ENCODE results near the gene CFAP69. TPM values are rescaled to one million over a fixed set of nuclear protein-coding genes. Genes with fewer than 3 reads are reported as not detected.

CFAP69 gene
- total RNA-seq, 1 donor from 2014 or later: 2.0 TPM

DNA sequence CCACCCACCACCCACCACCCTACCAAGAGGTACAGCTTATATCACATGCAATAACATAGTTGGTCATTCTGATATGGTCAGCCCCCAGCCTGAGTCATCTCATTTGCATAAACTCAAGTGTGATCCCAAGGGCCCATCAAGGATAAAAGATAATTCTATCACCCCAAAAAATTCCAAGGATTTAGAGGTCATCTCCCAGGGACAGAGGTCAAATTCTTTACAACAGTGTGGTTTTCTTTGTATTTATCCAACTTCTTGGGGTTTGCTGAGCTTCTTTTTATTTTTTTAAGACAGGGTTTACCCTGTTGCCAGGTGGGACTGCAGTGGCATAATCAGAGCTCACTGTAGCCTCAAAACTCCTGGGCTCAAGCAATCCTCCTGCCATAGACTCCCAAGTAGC is 92.1 kb downstream of the CFAP69 start:
- Mint-ChIP-seq H3K4me3 (ENCODE audit: unreplicated experiment) (no peak overlapping the region), H3K9me3 (ENCODE audit: unreplicated experiment) (peaks cover 6% of the 10 kb centered on the region), H3K36me3 (ENCODE audit: low read depth, unreplicated experiment) (peaks cover 5% of the 10 kb centered on the region), H3K4me1 (ENCODE audit: low read depth, unreplicated experiment) (peaks cover 10% of the 10 kb centered on the region), H3K27me3 (ENCODE audit: low read depth, unreplicated experiment) (no peaks in the 10 kb centered on the region), H3K27ac (ENCODE audit: unreplicated experiment) (peak overlapping the region; percentile 44)
- Histone ChIP-seq H4K20me1 (ENCODE audit: insufficient read depth, low read length) (no peaks in the 10 kb centered on the region), H3K4me1 (ENCODE audit: insufficient read depth, low read length) (peaks cover 5% of the 10 kb centered on the region), H2AFZ (ENCODE audit: low read depth, low read length) (no peak overlapping the region), H3K36me3 (ENCODE audit: insufficient read depth, low read length) (no peaks in the 10 kb centered on the region), H3K4me3 (ENCODE audit: insufficient read depth, low read depth, low read length) (no peak overlapping the region), H3K9me3 (ENCODE audit: insufficient read depth, low read depth, low read length) (no peaks in the 10 kb centered on the region), H3K9ac (ENCODE audit: low read length) (no peak overlapping the region), H3K4me2 (ENCODE audit: low read length) (no peak overlapping the region), H3K27ac (ENCODE audit: low read depth, low read length) (no peak overlapping the region), H3K79me2 (ENCODE audit: insufficient read depth, low read length) (no peaks in the 10 kb centered on the region), H3K27me3 (ENCODE audit: insufficient read depth, low read length) (peaks cover 11% of the 10 kb centered on the region)
- peak; percentile 50 for DNase-seq (ENCODE audit: low read depth)
- no peak for FAIRE-seq
- TF ChIP-seq EZH2 (IDR thresholded peaks at IDR 0.05; ENCODE audit: insufficient read depth, low read length): no peak
- TF ChIP-seq, protein P1, sequence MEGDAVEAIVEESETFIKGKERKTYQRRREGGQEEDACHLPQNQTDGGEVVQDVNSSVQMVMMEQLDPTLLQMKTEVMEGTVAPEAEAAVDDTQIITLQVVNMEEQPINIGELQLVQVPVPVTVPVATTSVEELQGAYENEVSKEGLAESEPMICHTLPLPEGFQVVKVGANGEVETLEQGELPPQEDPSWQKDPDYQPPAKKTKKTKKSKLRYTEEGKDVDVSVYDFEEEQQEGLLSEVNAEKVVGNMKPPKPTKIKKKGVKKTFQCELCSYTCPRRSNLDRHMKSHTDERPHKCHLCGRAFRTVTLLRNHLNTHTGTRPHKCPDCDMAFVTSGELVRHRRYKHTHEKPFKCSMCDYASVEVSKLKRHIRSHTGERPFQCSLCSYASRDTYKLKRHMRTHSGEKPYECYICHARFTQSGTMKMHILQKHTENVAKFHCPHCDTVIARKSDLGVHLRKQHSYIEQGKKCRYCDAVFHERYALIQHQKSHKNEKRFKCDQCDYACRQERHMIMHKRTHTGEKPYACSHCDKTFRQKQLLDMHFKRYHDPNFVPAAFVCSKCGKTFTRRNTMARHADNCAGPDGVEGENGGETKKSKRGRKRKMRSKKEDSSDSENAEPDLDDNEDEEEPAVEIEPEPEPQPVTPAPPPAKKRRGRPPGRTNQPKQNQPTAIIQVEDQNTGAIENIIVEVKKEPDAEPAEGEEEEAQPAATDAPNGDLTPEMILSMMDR (IDR thresholded peaks at IDR 0.05; ENCODE audit: insufficient read depth, low read depth, low read length): no peak

DNA sequence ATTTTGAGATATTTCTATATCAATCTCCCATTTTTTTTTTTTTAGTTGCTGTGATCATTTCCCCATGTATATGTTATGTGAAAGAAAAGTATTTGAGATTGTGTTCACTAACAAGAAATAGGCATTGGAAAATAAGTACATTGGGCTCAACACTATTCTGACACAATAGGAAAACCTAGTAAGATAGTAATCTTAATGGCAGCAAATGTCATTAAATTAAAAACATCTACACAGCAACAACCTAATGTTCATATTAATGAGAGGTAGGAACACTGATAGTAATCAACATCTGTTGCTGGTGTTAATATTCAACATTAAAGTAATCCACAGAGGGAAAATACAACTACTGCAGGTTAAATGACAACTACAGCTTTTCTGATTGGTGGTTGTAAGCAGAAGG is 100.0 kb downstream of the CFAP69 start:
- no peak overlapping the region for H3K4me3 ChIP-seq (ENCODE audit: insufficient read depth, low read depth, low read length)
- peak overlapping the region; percentile 97 for H2AFZ ChIP-seq (ENCODE audit: low read depth, low read length)
- no peaks in the 10 kb centered on the region for H3K9me3 ChIP-seq (ENCODE audit: insufficient read depth, low read depth, low read length)
- FAIRE-seq (no peak), DNase-seq (ENCODE audit: low read depth) (no peak)
- H3K27me3 ChIP-seq (ENCODE audit: insufficient read depth, low read length): peaks cover 3% of the 10 kb centered on the region
- H3K36me3 ChIP-seq (ENCODE audit: insufficient read depth, low read length): no peaks in the 10 kb centered on the region
- peak overlapping the region; percentile 96 for H3K4me2 ChIP-seq (ENCODE audit: low read length)
- no peaks in the 10 kb centered on the region for H3K27me3 Mint-ChIP-seq (ENCODE audit: low read depth, unreplicated experiment)
- TF ChIP-seq, protein P1 (IDR thresholded peaks at IDR 0.05; ENCODE audit: insufficient read depth, low read depth, low read length): no peak
- no peak for TF ChIP-seq EZH2 (IDR thresholded peaks at IDR 0.05; ENCODE audit: insufficient read depth, low read length)
- no peaks in the 10 kb centered on the region for H3K36me3 Mint-ChIP-seq (ENCODE audit: low read depth, unreplicated experiment)
- peaks cover 35% of the 10 kb centered on the region for H3K79me2 ChIP-seq (ENCODE audit: insufficient read depth, low read length)
- no peaks in the 10 kb centered on the region for H3K4me1 ChIP-seq (ENCODE audit: insufficient read depth, low read length)
- peak overlapping the region; percentile 9 for H3K4me3 Mint-ChIP-seq (ENCODE audit: unreplicated experiment)
- H3K27ac Mint-ChIP-seq (ENCODE audit: unreplicated experiment): no peak overlapping the region
- H3K27ac ChIP-seq (ENCODE audit: low read depth, low read length): no peak overlapping the region
- no peaks in the 10 kb centered on the region for H4K20me1 ChIP-seq (ENCODE audit: insufficient read depth, low read length)
- no peak overlapping the region for H3K9ac ChIP-seq (ENCODE audit: low read length)
- no peaks in the 10 kb centered on the region for H3K9me3 Mint-ChIP-seq (ENCODE audit: unreplicated experiment)
- H3K4me1 Mint-ChIP-seq (ENCODE audit: low read depth, unreplicated experiment): no peaks in the 10 kb centered on the region

DNA sequence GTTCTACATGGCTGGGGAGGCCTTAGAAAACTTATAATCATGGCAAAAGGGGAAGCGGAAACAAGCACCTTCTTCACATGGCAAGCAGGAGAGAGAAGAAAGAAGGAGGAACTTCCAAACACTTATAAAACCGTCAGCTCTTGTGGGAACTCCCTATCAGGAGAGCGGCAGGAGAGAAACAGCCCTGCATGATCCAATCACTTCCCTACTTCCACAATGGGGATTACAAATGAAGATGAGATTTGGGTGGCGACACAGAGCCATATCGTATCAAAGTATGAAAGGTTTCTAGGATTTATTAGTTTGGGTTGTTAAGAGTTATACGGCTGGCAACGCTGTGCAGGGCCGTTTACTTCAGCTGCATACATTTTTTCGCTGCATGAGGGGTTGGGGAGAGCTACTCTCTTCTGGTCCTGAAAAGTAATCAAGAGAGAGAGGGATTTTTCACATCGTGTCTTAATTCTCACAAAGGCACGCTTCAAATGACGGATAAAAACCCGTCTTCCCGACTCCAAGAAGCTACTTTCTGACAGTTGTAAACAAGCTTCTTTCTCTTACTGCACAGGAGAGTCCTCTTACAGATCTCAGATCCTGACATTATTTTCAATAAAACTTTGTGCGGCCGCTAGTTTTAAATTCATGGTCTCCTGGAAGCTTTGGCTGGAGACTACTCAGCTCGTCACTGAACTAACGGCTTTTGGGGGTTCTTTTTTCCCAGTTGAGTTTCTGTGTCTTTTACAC is 100.8 kb downstream of the CFAP69 start:
- Histone ChIP-seq H3K27ac (ENCODE audit: low read depth, low read length) (peak overlapping the region; percentile 92), H3K4me2 (ENCODE audit: low read length) (peak overlapping the region; percentile 96), H3K79me2 (ENCODE audit: insufficient read depth, low read length) (peaks cover 41% of the 10 kb centered on the region), H3K4me1 (ENCODE audit: insufficient read depth, low read length) (no peaks in the 10 kb centered on the region), H3K9ac (ENCODE audit: low read length) (peak overlapping the region; percentile 97), H3K27me3 (ENCODE audit: insufficient read depth, low read length) (no peaks in the 10 kb centered on the region), H3K4me3 (ENCODE audit: insufficient read depth, low read depth, low read length) (peak overlapping the region; percentile 98), H3K9me3 (ENCODE audit: insufficient read depth, low read depth, low read length) (no peaks in the 10 kb centered on the region), H3K36me3 (ENCODE audit: insufficient read depth, low read length) (no peaks in the 10 kb centered on the region), H2AFZ (ENCODE audit: low read depth, low read length) (peak overlapping the region; percentile 97), H4K20me1 (ENCODE audit: insufficient read depth, low read length) (no peaks in the 10 kb centered on the region)
- Mint-ChIP-seq H3K4me3 (ENCODE audit: unreplicated experiment) (peak overlapping the region; percentile 96), H3K27me3 (ENCODE audit: low read depth, unreplicated experiment) (no peaks in the 10 kb centered on the region), H3K9me3 (ENCODE audit: unreplicated experiment) (peaks cover 1% of the 10 kb centered on the region), H3K4me1 (ENCODE audit: low read depth, unreplicated experiment) (no peaks in the 10 kb centered on the region), H3K36me3 (ENCODE audit: low read depth, unreplicated experiment) (no peaks in the 10 kb centered on the region), H3K27ac (ENCODE audit: unreplicated experiment) (peak overlapping the region; percentile 98)
- TF ChIP-seq, protein P1 (IDR thresholded peaks at IDR 0.05; ENCODE audit: insufficient read depth, low read depth, low read length): no peak
- DNase-seq (ENCODE audit: low read depth) (peak; percentile 61), FAIRE-seq (no peak)

All from astrocyte (in vitro differentiated cells and primary cell).